ENCODE data around the gene VTI1B. TPM values are rescaled to one million over a fixed set of nuclear protein-coding genes. Genes with fewer than 3 reads are reported as not detected.

The VTI1B gene
- total and polyA plus RNA-seq, 10 of the 15 experiments (the other 5 are each of a cell fraction or from before 2014, with no cell fraction given), result 15.0 to 117 (median 50.5) TPM

- TF ChIP-seq RELB (IDR thresholded peaks at IDR 0.05; ENCODE audit: low read depth), result no peak
- TF ChIP-seq ZBTB40 (IDR thresholded peaks at IDR 0.05; ENCODE audit: borderline replicate concordance), result no peak; the same call in 1 of the 2 replicates
- no peak for TF ChIP-seq CBX3 (IDR thresholded peaks at IDR 0.05; ENCODE audit: borderline replicate concordance, low read depth)
- no peak for TF ChIP-seq JUNB (IDR thresholded peaks at IDR 0.05)
- no peak for TF ChIP-seq MTA3 (IDR thresholded peaks at IDR 0.05; ENCODE audit: borderline replicate concordance, low read length)
- TF ChIP-seq SKIL (IDR thresholded peaks at IDR 0.05; ENCODE audit: low read depth, poor library complexity, severe bottlenecking), result no peak
- no peak for TF ChIP-seq FOS (IDR thresholded peaks at IDR 0.05; ENCODE audit: borderline replicate concordance, extremely low read depth, insufficient read length)
- TF ChIP-seq NR2C2 (IDR thresholded peaks at IDR 0.05; ENCODE audit: borderline replicate concordance, control insufficient read depth, insufficient read length, low read depth), result no peak
- TF ChIP-seq RUNX3 (IDR thresholded peaks at IDR 0.05; ENCODE audit: low read length), result no peak
- no peak for TF ChIP-seq NR2F1 (conservative IDR thresholded peaks at IDR 0.05)
- TF ChIP-seq RB1 (IDR thresholded peaks at IDR 0.05; ENCODE audit: borderline replicate concordance), result 0 out of 2 replicates have a peak, but pooled peaks have one; percentile 22
- no peak for TF ChIP-seq ETV6 (conservative IDR thresholded peaks at IDR 0.05 in 1 of 2, IDR thresholded peaks at IDR 0.05 in 1 of 2; ENCODE audit: borderline replicate concordance in 1 of 2, low read depth in 1 of 2)
- TF ChIP-seq CHD1 (IDR thresholded peaks at IDR 0.05; ENCODE audit: low read depth, low read length), result no peak
- TF ChIP-seq IRF5 (IDR thresholded peaks at IDR 0.05; ENCODE audit: borderline replicate concordance), result no peak
- TF ChIP-seq BCL11A (IDR thresholded peaks at IDR 0.05; ENCODE audit: low read depth, low read length), result no peak
- peak; percentile 58; the same call in 1 of the 2 replicates for TF ChIP-seq SIN3A (IDR thresholded peaks at IDR 0.05; ENCODE audit: low read depth, low read length)
- TF ChIP-seq ZNF622 (IDR thresholded peaks at IDR 0.05), result no peak
- TF ChIP-seq BHLHE40 (IDR thresholded peaks at IDR 0.05; ENCODE audit: borderline replicate concordance in 1 of 2, low read depth in 2 of 2, low read length in 1 of 2), result peak in 1 of 2 experiments; percentile 44; a peak in 1 of 4 replicates
Observed at GRCh38 chr14:67695394-67695949, 21.0 kb upstream of the VTI1B start, which contains the start of gene RDH11 (continued).

All from GM12878 (cell line).